ENCODE measurements around the gene AHSG. TPM values are rescaled to one million over a fixed set of nuclear protein-coding genes. Genes with fewer than 3 reads are reported as not detected.

The AHSG gene
- total RNA-seq, 2 donors from 2014 or later, result not detected

DNA sequence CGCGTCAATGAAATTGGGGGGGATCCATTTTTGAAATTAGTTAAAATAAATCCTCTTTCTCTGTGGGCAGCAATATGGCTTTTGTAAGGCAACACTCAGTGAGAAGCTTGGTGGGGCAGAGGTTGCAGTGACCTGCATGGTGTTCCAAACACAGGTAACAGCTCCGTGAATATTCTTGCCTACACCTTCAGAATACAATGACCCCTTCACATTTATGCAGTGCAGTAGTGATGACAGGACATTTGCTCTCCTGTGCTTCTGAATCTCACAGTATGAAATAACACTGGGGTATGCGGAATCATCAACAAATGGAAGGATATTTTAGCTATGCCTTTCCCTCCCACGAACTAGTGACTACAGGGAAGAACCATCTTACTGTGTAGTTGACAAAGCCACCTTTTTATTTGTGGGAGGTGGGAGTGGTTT is 6.9 kb downstream of the AHSG start:
- no peak for TF ChIP-seq POLR2A (IDR thresholded peaks at IDR 0.05)
- TF ChIP-seq, protein P1, sequence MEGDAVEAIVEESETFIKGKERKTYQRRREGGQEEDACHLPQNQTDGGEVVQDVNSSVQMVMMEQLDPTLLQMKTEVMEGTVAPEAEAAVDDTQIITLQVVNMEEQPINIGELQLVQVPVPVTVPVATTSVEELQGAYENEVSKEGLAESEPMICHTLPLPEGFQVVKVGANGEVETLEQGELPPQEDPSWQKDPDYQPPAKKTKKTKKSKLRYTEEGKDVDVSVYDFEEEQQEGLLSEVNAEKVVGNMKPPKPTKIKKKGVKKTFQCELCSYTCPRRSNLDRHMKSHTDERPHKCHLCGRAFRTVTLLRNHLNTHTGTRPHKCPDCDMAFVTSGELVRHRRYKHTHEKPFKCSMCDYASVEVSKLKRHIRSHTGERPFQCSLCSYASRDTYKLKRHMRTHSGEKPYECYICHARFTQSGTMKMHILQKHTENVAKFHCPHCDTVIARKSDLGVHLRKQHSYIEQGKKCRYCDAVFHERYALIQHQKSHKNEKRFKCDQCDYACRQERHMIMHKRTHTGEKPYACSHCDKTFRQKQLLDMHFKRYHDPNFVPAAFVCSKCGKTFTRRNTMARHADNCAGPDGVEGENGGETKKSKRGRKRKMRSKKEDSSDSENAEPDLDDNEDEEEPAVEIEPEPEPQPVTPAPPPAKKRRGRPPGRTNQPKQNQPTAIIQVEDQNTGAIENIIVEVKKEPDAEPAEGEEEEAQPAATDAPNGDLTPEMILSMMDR (IDR thresholded peaks at IDR 0.05), result no peak
- Histone ChIP-seq H3K4me3 (no peak overlapping the region), H3K4me1 (peaks cover 7% of the 10 kb centered on the region), H3K27me3 (no peaks in the 10 kb centered on the region), H3K9me3 (no peaks in the 10 kb centered on the region), H3K36me3 (replicated peaks in 1 of 2; ENCODE audit: insufficient read depth in 1 of 2, low read depth in 2 of 2) (no peaks in the 10 kb centered on the region), H3K27ac (no peak overlapping the region)
- WGBS, 2 donors, result 78 to 79% methylated on average over 5 of the region's 5 CpGs
- DNase-seq (no peak), ATAC-seq (no peak)
- intact Hi-C loops (cut with DNase I), result loop anchor here (10.0 kb wide), 3 partner anchors 55 to 355 kb away; partner anchors contain the start of gene TBCCD1

DNA sequence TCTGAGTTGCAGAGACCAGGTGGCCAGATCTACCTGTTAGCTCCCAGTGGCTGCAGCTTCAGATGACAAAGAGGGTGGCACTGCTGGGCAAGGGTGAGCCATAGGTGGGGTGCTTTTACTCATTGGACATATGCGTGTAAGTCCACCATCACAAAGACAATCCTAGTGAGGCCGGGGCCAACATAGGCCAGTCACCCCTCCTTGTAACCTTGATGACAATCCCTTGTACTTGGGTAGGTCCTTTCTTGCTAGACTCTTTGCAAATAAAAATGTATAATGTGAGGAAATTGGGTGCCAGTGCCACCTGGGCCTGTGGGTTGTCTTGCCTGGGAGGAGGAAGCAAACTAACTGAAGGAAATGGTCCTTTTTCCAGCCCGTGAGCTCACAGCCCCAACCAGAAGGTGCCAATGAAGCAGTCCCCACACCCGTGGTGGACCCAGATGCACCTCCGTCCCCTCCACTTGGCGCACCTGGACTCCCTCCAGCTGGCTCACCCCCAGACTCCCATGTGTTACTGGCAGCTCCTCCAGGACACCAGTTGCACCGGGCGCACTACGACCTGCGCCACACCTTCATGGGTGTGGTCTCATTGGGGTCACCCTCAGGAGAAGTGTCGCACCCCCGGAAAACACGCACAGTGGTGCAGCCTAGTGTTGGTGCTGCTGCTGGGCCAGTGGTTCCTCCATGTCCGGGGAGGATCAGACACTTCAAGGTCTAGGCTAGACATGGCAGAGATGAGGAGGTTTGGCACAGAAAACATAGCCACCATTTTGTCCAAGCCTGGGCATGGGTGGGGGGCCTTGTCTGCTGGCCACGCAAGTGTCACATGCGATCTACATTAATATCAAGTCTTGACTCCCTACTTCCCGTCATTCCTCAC is 7.6 kb downstream of the AHSG start:
- H3K27me3 ChIP-seq, result no peaks in the 10 kb centered on the region
- no peaks in the 10 kb centered on the region for H3K9me3 ChIP-seq
- H3K4me1 ChIP-seq, result peaks cover 7% of the 10 kb centered on the region
- ATAC-seq, result no peak
- 68 to 82% methylated on average over 10 to 17 of the region's 17 CpGs for WGBS, 2 donors
- no peak overlapping the region for H3K27ac ChIP-seq
- no peak overlapping the region for H3K4me3 ChIP-seq
- TF ChIP-seq, protein P1 (IDR thresholded peaks at IDR 0.05), result no peak
- TF ChIP-seq POLR2A (IDR thresholded peaks at IDR 0.05), result no peak
- intact Hi-C loops (cut with DNase I), result loop anchor here (10.0 kb wide), 1 partner anchor 356 kb away; no protein-coding TSS in a partner anchor
- no peaks in the 10 kb centered on the region for H3K36me3 ChIP-seq (replicated peaks in 1 of 2; ENCODE audit: insufficient read depth in 1 of 2, low read depth in 2 of 2)
- no peak for DNase-seq

DNA sequence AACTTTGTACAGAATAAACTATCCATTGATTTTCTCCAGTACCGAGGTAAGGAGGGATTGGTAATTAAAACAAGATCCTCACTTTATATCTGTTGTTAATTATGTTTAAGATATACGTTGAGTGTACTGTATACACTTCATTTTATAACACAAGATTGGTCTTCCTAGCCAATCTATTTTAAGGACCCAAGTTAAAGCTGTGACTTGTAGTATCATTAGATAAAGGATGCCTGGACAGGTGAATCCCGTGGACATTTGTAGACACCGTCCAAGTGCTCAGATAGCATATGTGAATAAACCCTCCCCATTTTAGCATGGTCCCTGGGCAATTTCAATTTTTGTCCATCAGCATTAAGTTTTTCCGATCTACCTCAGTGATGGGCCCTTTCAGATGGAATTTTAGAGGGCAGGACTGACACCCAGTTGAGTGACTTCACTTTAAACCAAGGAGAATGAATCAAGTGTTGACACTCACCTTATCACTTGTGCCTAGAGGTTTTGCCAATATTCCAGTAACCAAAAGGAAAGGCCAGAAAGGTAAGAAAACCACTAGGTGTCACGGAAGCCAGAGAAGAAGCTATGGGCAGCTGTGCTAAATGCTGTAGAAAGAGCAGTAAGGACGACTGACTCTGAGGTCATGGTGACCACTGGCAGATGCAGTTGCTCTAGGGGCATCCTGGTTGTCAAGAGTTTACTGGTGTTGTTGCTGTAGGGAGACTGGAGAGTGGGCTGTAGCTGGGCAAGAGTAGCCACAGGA is 9.2 kb downstream of the AHSG start:
- H3K4me1 ChIP-seq, result peaks cover 6% of the 10 kb centered on the region
- no peak for DNase-seq
- no peaks in the 10 kb centered on the region for H3K27me3 ChIP-seq
- H3K4me3 ChIP-seq, result no peak overlapping the region
- H3K9me3 ChIP-seq, result no peaks in the 10 kb centered on the region
- WGBS, 2 donors, result 65 to 80% methylated on average over 7 of the region's 7 CpGs
- ATAC-seq, result no peak
- H3K36me3 ChIP-seq (replicated peaks in 1 of 2; ENCODE audit: insufficient read depth in 1 of 2, low read depth in 2 of 2), result no peaks in the 10 kb centered on the region
- H3K27ac ChIP-seq, result no peak overlapping the region
- intact Hi-C loops (cut with DNase I), result loop anchor here (10.0 kb wide), 1 partner anchor 357 kb away; no protein-coding TSS in a partner anchor
- no peak for TF ChIP-seq POLR2A (IDR thresholded peaks at IDR 0.05)
- TF ChIP-seq, protein P1 (IDR thresholded peaks at IDR 0.05), result no peak

DNA sequence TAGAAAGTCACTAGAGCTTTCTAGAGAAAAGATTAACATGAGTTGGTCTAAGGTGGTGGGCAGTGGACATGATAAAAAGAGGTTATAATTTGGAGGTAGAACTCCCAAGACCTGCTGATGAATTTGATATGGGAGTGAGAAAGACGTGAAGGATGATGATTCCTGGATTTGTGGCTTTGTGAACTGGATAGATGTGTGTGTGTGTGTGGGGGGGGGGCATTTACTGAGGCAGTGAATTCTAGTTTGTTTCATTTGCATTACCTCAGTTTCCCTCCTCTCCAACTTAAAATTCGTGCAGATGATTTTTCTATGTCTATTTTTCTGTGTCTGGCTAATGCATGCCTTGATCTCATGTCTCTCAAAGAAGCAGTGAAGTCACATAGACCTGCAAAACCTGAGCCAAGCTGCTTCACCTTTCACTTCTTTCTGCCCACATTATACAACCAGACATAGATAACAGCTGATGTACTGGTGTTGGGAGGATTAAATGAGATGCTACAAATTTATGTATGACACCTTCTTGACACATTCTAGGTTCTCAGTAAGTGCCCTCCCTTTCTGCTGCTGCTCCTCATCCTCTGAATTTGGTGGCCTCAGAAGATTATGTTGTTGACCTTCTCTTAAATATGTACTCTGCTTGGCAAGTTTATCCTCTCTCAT is 9.9 kb downstream of the AHSG start:
- TF ChIP-seq, protein P1 (IDR thresholded peaks at IDR 0.05), result no peak
- TF ChIP-seq POLR2A (IDR thresholded peaks at IDR 0.05), result no peak
- intact Hi-C loops (cut with DNase I), result loop anchor here (10.0 kb wide), 1 partner anchor 358 kb away; no protein-coding TSS in a partner anchor
- Histone ChIP-seq H3K9me3 (no peaks in the 10 kb centered on the region), H3K36me3 (replicated peaks in 1 of 2; ENCODE audit: insufficient read depth in 1 of 2, low read depth in 2 of 2) (no peaks in the 10 kb centered on the region), H3K4me1 (no peaks in the 10 kb centered on the region), H3K27ac (no peak overlapping the region), H3K4me3 (no peak overlapping the region), H3K27me3 (no peaks in the 10 kb centered on the region)
- WGBS, 2 donors, result 36 to 52% methylated on average over 2 of the region's 2 CpGs
- no peak for ATAC-seq
- no peak for DNase-seq
